Loucy (cell line): ENCODE data around the gene GRHL1.

Experiments
- CTCF ChIP-seq: fragments of 200-600 bp; sonication (generic); conservative IDR thresholded peaks from 2 replicates; pipeline ENCODE4 v1.5.1; 2014; ENCODE audit warnings: mild to moderate bottlenecking, antibody characterized with exemption, low read length
- EZH2phosphoT487 ChIP-seq: fragments of 200-600 bp; IDR thresholded peaks from 2 replicates; pipeline ENCODE4 v1.6.1; 2018; ENCODE audit warnings: antibody characterized with exemption, mild to moderate bottlenecking, moderate library complexity, borderline replicate concordance

GRCh38 chr2:10033251-10034006, 81.9 kb downstream of the GRHL1 start:
- TF ChIP-seq CTCF = no peak
- TF ChIP-seq EZH2phosphoT487 = no peak
